Esophagus muscularis mucosa (tissue), 4 donors: Measurements from ENCODE around the gene IGFALS. TPM values are rescaled to one million over a fixed set of nuclear protein-coding genes. Genes with fewer than 3 reads are reported as not detected.

Source experiments
- DNase-seq: peaks from one replicate; pipeline ENCODE4 v3.0.0-alpha.2; 2017; ENCODE audit errors: extremely low spot score
- H3K27ac ChIP-seq, 4 donors: fragments of 200-600 bp; sonication (generic); replicated peaks in 1 of 4; 1 replicate in 3 of 4; 2 replicates in 1 of 4; pipeline ENCODE4 v1.5.1; 2016 to 2019; ENCODE audit warnings: mild to moderate bottlenecking in 1 of 4
- H3K27me3 ChIP-seq, 4 donors: fragments of 200-600 bp; sonication (generic); one replicate each; pipeline versions ENCODE4 v1.5.1 to v1.6.0; 2016 to 2019
- H3K36me3 ChIP-seq, 4 donors: fragments of 200-600 bp; sonication (generic); one replicate each; pipeline ENCODE4 v1.5.1; 2016 to 2019
- H3K4me1 ChIP-seq, 4 donors: fragments of 200-600 bp; sonication (generic); one replicate each; pipeline ENCODE4 v1.5.1; 2016 to 2019
- H3K4me3 ChIP-seq, 4 donors: fragments of 200-600 bp; sonication (generic); 1 replicate in 2 of 4; 2 replicates in 2 of 4; pipeline ENCODE4 v1.5.1; 2016 to 2019; ENCODE audit warnings: mild to moderate bottlenecking in 4 of 4, moderate library complexity in 1 of 4
- H3K9me3 ChIP-seq, 4 donors: fragments of 200-600 bp; sonication (generic); 1 replicate in 3 of 4; 2 replicates in 1 of 4; pipeline ENCODE4 v1.5.1; 2016 to 2019
- CTCF ChIP-seq, 3 experiments: fragments of 200-600 bp in 2 of 3; fragments of 450-650 bp in 1 of 3; sonication (generic) in 2 of 3; IDR thresholded peaks; one replicate each; pipeline ENCODE4 v1.5.1; 2017 to 2019; ENCODE audit warnings: antibody characterized with exemption in 3 of 3, mild to moderate bottlenecking in 2 of 3, moderate library complexity in 1 of 3
- EP300 ChIP-seq: sonication (generic); formaldehyde crosslinking; IDR thresholded peaks from one replicate; pipeline ENCODE4 v1.6.1; 2017; ENCODE audit warnings: antibody characterized with exemption
- POLR2A ChIP-seq: fragments of 450-650 bp; IDR thresholded peaks from one replicate; pipeline ENCODE4 v1.6.1; 2017; ENCODE audit warnings: antibody characterized with exemption, moderate library complexity, mild to moderate bottlenecking, low read depth
- POLR2AphosphoS5 ChIP-seq, 2 donors: sonication (generic); formaldehyde crosslinking; IDR thresholded peaks; one replicate each; pipeline ENCODE4 v1.6.1; 2017; ENCODE audit warnings: antibody characterized with exemption in 2 of 2
- WGBS: methylation state at CpG from one replicate; pipeline ENCODE4 v1.1.5; 2018; 5-methylcytosine and 5-hydroxymethylcytosine counted together
- intact Hi-C: fragments of 100-400 bp; cut with DNase I; formaldehyde crosslinking; loops from one replicate; pipeline ENCODE4 v1.15.1; 2023
- total RNA-seq, 4 donors: library from RNA; depleted of rRNA; stranded (reverse); fragments of >200 nt; gene quantifications; one replicate each; pipeline versions ENCODE4 v1.1.0 to v1.2.1, GENCODE V29; 2016

IGFALS gene
- total RNA-seq, 4 donors from 2014 or later: 0.45 to 0.75 TPM; not detected in 2

DNA sequence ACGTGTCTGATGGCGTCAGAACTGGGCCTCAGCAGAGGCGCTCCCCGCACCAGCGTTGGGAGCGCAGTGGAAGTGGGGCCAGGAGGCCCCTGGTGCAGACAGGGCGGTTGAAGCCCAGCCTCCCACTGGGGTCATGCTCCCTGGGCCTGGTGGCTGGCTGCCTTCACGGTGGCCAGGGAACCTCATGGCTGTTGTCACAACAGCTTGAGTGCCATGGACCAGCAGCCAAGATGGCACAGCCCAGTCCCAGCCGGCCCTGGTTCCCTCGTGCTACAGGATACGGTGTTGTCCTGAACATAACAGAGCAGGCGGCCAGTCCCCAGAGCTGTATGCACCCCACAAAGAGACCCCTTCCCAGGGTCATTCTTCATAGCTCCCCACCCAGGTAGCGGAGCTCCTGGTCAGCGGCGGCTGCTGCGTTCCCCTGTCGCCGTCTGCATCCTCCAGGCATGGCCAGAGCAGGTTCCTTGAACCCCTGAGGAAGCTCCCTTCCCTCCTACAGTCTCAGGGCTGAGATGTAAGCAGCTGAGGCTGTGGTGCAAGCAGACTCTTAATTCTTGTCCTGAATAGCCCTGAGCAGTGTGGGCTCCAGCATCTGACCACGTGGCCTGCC is 51.8 kb downstream of the IGFALS start:
- Histone ChIP-seq H3K4me3 (no peak overlapping the region), H3K27me3 (no peaks in the 10 kb centered on the region), H3K4me1 (no peaks in the 10 kb centered on the region), H3K9me3 (no peaks in the 10 kb centered on the region), H3K27ac (no peak overlapping the region), H3K36me3 (peaks cover 6 to 62% (median 55%) of the 10 kb centered on the region in 4 donors)
- TF ChIP-seq POLR2AphosphoS5 (IDR thresholded peaks at IDR 0.05) (no peak), EP300 (no peak), POLR2A (no peak), CTCF (IDR thresholded peaks at IDR 0.05) (no peak)
- no peak for DNase-seq
- 92% methylated on average over 14 of the region's 19 CpGs for WGBS
- intact Hi-C loops: no loop called here

DNA sequence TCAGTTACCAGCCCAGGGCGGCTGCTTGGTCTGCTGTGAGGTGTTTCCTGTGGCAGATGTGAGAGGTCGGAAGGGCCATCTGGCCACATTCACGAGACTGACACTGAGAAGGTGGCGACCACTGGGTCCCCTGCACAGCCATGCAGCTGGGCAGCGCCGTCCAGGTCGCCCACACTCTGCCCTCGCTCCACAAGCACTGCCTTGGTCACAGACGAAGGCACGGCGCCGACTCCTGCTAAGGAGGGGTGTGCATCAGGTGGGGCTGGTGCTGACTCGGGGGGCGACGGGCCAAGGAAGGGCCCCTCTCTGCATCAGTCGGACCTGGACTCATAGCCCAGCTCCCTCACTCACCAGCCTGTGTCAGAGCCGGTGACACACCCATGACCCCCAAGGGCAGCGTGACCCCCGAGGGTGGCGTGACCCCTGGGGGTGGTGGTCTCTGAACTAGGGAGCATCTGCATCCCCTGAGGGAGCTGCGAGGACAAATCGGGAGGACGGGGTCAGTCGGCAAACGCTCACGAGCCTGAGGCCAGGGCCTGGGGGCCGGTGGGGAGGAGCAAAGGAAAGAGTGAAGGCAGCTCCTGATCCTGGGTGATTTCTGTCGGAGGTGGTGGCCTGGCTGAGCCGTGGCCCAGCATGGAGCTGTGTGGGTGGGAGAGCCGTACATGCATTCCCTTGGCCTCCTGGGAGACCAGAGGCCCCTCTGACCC is 52.6 kb downstream of the IGFALS start:
- DNase-seq: no peak
- Histone ChIP-seq H3K27me3 (no peaks in the 10 kb centered on the region), H3K36me3 (peaks cover 6 to 55% (median 48%) of the 10 kb centered on the region in 4 donors), H3K9me3 (no peaks in the 10 kb centered on the region), H3K27ac (no peak overlapping the region), H3K4me3 (no peak overlapping the region), H3K4me1 (no peaks in the 10 kb centered on the region)
- TF ChIP-seq EP300 (no peak), POLR2AphosphoS5 (IDR thresholded peaks at IDR 0.05) (no peak), CTCF (IDR thresholded peaks at IDR 0.05) (no peak), POLR2A (no peak)
- 91% methylated on average over 18 of the region's 30 CpGs for WGBS
- intact Hi-C loops: no loop called here

Other genes starting within 250 kb of the IGFALS start
- gene IFT140, start 181.6 kb downstream of the IGFALS start, total RNA-seq: 10 to 100 TPM; 16.6 to 27.3 (median 20.1) TPM
- 10 to 100 TPM in 3 of 4 donors, 1 to 10 TPM in 1; 9.1 to 15.5 (median 12.5) TPM for gene CRAMP1, start 181.3 kb downstream of the IGFALS start, total RNA-seq
- gene JPT2, start 115.4 kb downstream of the IGFALS start, total RNA-seq: 10 to 100 TPM; 20.8 to 57.5 (median 38.2) TPM
- gene MAPK8IP3, start 87.5 kb downstream of the IGFALS start, total RNA-seq: 10 to 100 TPM; 21.5 to 36.2 (median 28.5) TPM
- 100 to 1,000 TPM in 1 of 4 donors, 10 to 100 TPM in 3; 64.8 to 101 (median 83.7) TPM for gene NME3, start 22.2 kb downstream of the IGFALS start, total RNA-seq
- gene EME2, start 20.9 kb downstream of the IGFALS start, total RNA-seq: 10 to 100 TPM in 1 of 4 donors, 1 to 10 TPM in 3; 5.5 to 10.4 (median 6.5) TPM
- gene MRPS34, start 20.6 kb downstream of the IGFALS start, total RNA-seq: 10 to 100 TPM; 47.1 to 75.2 (median 64.2) TPM
- 100 to 1,000 TPM in 1 of 4 donors, 10 to 100 TPM in 3; 69.1 to 101 (median 78.6) TPM for gene SPSB3, start 11.1 kb downstream of the IGFALS start, total RNA-seq
- 10 to 100 TPM; 82.7 to 93.8 (median 87.6) TPM for gene NUBP2, start 10.7 kb downstream of the IGFALS start, total RNA-seq
- 100 to 1,000 TPM; 148 to 264 (median 180) TPM for gene HAGH, start 33.1 kb upstream of the IGFALS start, total RNA-seq
- 10 to 100 TPM; 20.4 to 43.2 (median 39.5) TPM for gene FAHD1, start 33.5 kb upstream of the IGFALS start, total RNA-seq
- gene MEIOB, start 78.5 kb upstream of the IGFALS start, total RNA-seq: not detected
- gene HS3ST6, start 124.7 kb upstream of the IGFALS start, total RNA-seq: not detected
- gene MSRB1, start 149.5 kb upstream of the IGFALS start, total RNA-seq: 10 to 100 TPM; 46.0 to 78.7 (median 53.1) TPM
- gene RPL3L, start 161.0 kb upstream of the IGFALS start, total RNA-seq: not detected
- 100 to 1,000 TPM; 249 to 381 (median 295) TPM for gene NDUFB10, start 165.8 kb upstream of the IGFALS start, total RNA-seq
- gene RPS2, start 171.1 kb upstream of the IGFALS start, total RNA-seq: 1,000 to 10,000 TPM; 1,144 to 2,342 (median 1,414) TPM
- gene RNF151, start 173.2 kb upstream of the IGFALS start, total RNA-seq: not detected
- gene TBL3, start 178.3 kb upstream of the IGFALS start, total RNA-seq: 10 to 100 TPM; 27.0 to 42.9 (median 36.9) TPM
- gene NOXO1, start 187.8 kb upstream of the IGFALS start, total RNA-seq: under 1 TPM in 1 of 4 donors, not detected in 3; 0.52 TPM
- 10 to 100 TPM; 14.1 to 38.5 (median 23.7) TPM for gene GFER, start 190.5 kb upstream of the IGFALS start, total RNA-seq
- 1 to 10 TPM; 2.1 to 5.6 (median 3.3) TPM for gene SYNGR3, start 196.3 kb upstream of the IGFALS start, total RNA-seq
- gene ZNF598, start 216.1 kb upstream of the IGFALS start, total RNA-seq: 10 to 100 TPM; 23.3 to 46.5 (median 34.9) TPM
- not detected for gene NPW, start 226.1 kb upstream of the IGFALS start, total RNA-seq
- 100 to 1,000 TPM in 2 of 4 donors, 10 to 100 TPM in 2; 45.3 to 130 (median 88.3) TPM for gene NHERF2, start 233.2 kb upstream of the IGFALS start, total RNA-seq